ENCODE measurements around the gene FAF1.

FAF1 gene

DNA sequence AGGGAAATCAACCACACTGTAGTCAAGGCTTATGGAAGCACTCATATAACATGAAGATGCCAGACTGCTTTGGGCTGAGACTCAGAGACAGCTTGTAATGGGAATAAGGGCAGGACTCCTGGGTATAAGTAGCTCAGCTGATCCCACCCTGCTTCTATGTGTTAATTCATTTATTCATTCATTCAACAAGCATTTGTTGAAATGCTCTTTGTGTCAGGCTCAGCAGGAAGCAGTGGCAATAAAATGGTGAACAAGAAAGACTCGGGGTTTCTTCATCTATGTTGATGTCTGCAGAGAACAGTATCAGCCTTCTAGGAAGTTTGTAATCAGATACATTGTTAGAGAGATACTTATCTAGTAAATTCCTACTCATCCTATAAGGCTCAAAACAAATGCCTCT, 391.3 kb downstream of the FAF1 start:
- DNase-seq (ENCODE audit: extremely low read depth, low read depth), result no peak
- TF ChIP-seq, protein P1, sequence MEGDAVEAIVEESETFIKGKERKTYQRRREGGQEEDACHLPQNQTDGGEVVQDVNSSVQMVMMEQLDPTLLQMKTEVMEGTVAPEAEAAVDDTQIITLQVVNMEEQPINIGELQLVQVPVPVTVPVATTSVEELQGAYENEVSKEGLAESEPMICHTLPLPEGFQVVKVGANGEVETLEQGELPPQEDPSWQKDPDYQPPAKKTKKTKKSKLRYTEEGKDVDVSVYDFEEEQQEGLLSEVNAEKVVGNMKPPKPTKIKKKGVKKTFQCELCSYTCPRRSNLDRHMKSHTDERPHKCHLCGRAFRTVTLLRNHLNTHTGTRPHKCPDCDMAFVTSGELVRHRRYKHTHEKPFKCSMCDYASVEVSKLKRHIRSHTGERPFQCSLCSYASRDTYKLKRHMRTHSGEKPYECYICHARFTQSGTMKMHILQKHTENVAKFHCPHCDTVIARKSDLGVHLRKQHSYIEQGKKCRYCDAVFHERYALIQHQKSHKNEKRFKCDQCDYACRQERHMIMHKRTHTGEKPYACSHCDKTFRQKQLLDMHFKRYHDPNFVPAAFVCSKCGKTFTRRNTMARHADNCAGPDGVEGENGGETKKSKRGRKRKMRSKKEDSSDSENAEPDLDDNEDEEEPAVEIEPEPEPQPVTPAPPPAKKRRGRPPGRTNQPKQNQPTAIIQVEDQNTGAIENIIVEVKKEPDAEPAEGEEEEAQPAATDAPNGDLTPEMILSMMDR (IDR thresholded peaks at IDR 0.05; ENCODE audit: low read depth, low read length), result no peak

DNA sequence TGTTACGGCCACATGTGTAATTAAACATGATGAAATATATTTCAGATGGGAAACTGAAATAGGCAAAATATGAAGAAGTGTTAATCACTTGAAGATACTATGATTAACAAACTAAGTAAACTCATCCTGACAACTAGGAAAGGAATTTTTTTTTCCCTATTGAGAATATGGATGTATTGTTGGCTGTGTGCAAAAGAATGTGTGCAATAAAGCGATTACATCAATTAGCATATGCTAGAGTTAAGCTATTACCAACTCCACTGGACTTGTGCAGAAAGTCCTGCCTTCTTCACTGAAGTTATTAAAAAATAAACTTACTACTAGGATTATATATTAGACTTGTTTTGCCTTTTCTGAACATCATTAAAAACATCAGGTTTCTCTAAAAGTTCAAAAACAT, 393.7 kb downstream of the FAF1 start:
- TF ChIP-seq, protein P1 (IDR thresholded peaks at IDR 0.05; ENCODE audit: low read depth, low read length), result no peak
- no peak for DNase-seq (ENCODE audit: extremely low read depth, low read depth)

DNA sequence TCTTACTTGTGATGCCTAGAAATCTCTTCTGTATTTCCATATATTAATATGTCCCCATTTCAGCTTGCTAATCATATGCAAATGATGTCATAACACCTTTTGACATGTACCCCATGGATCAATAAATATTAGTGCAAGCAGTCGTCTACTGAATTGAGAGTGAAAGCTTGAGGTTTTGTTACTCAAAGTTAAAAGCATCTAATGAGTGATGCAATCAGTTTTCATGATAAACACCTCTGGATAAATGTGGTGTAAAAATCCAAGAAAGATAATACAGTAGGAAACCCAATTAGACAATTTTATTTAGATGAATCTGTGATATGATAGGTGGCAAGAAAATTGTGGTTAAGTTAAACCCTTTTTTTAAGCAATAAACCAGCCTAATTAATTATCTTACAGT, 395.6 kb downstream of the FAF1 start:
- TF ChIP-seq, protein P1 (IDR thresholded peaks at IDR 0.05; ENCODE audit: low read depth, low read length), result no peak
- no peak for DNase-seq (ENCODE audit: extremely low read depth, low read depth)

DNA sequence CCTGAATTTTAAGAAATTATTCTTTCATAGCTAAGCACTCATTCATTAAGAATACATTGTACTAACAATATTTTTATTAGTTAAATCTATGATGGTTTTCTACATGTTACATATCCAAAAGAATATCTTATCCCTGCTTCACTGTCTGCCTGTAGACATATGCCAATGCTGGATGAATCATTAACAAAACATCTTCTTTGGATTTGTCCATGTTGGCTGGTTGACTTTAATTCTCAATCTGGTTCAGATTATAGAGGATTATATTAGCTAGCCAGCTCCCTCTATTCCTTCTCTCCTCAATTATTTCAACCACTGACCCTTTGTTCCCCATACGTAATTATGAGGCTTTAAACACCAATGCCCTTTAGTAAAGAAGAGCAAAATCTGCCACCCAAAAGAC, 398.0 kb downstream of the FAF1 start:
- TF ChIP-seq, protein P1 (IDR thresholded peaks at IDR 0.05; ENCODE audit: low read depth, low read length), result no peak
- peak; percentile 20 for DNase-seq (ENCODE audit: extremely low read depth, low read depth)

DNA sequence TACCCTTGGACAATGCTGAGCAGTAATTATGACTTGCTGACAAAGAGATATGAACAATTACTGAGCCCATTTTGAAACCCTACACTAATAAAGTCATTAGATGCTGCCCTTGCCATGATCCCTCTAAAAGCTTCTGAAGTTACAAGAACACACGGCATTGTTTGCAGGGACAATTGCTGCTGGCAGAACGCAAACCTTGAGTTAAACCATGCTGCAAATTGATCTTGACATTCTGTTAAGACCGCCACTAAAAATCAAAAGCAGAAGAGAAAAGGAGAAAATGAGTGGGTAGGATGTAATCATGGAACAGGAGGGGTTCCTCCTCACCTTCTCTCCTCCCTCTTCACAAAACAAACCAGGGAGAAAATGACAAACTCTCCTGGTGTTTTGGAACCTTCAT, 400.6 kb downstream of the FAF1 start:
- TF ChIP-seq, protein P1 (IDR thresholded peaks at IDR 0.05; ENCODE audit: low read depth, low read length), result no peak

DNA sequence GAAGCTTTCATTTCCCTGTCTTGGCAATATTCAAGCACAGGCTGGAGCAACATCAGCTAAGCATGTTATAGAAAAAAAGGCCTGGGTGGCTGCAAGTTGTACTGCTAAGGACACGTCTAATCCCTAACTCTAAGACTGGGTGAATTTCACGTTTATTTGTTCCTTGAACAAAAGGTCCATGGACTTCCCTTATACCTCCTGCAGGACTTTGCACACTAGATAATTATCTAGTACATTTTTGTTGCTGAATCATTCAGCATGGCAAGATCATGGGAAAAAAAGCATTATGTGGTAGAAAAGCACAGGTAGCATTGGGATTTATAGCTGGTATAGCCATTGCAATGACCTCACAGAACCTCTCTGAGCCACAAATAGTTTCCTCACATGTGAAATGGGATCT, 406.1 kb downstream of the FAF1 start:
- no peak for DNase-seq (ENCODE audit: extremely low read depth, low read depth)
- TF ChIP-seq, protein P1 (IDR thresholded peaks at IDR 0.05; ENCODE audit: low read depth, low read length), result no peak

More for the DNA sequence above, 400.6 kb downstream of the FAF1 start:
- DNase-seq (ENCODE audit: extremely low read depth, low read depth), result peak; percentile 28

DNA sequence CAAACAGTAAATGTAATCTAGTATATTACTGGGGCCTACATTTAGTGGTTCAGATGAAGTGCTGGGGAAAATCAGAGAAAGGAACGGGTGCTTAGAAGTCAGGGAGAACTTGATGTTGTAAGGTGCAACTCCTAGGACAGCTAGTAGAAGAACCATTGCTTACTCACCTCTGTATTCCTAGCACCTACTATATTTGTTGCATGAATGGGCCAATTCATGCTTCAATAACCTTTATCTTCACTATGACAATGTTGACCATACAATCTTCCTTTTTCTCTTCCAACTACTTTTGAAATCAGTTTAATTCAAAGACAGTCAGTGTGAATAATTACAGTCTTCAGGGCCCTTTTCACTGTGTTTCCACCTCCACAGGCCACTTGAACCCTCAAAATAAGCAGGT, 411.8 kb downstream of the FAF1 start:
- TF ChIP-seq, protein P1 (IDR thresholded peaks at IDR 0.05; ENCODE audit: low read depth, low read length), result no peak
- no peak for DNase-seq (ENCODE audit: extremely low read depth, low read depth)
